ENCODE measurements around the gene PDE4A.

PDE4A gene

GRCh38 chr19:10514211-10515145 lies 94.1 kb downstream of the PDE4A start:
- DNase-seq (ENCODE audit: low spot score): peak; percentile 57
- in situ Hi-C loops (cut with MboI; ENCODE audit: low pct_unique_long_range_greater_than_20kb, low sequenced_read_pairs, unreplicated experiment): no loop called here
- TF ChIP-seq CTCF (IDR thresholded peaks at IDR 0.05; ENCODE audit: extremely low read depth, insufficient read depth, missing control alignments): no peak

- no peak for TF ChIP-seq CTCF (IDR thresholded peaks at IDR 0.05; ENCODE audit: extremely low read depth, insufficient read depth, missing control alignments)
- in situ Hi-C loops (cut with MboI; ENCODE audit: low pct_unique_long_range_greater_than_20kb, low sequenced_read_pairs, unreplicated experiment): no loop called here
- peak; percentile 22 for DNase-seq (ENCODE audit: low spot score)
Measured at GRCh38 chr19:10516064-10516385, 95.7 kb downstream of the PDE4A start.

GRCh38 chr19:10516671-10517286 lies 96.4 kb downstream of the PDE4A start:
- in situ Hi-C loops (cut with MboI; ENCODE audit: low pct_unique_long_range_greater_than_20kb, low sequenced_read_pairs, unreplicated experiment): no loop called here

GRCh38 chr19:10517361-10517759 lies 97.0 kb downstream of the PDE4A start, which contains the start of gene S1PR5:
S1PR5 (minus strand) TSS chr19:10517447; CDS start chr19:10515011, 2,436 bp downstream.
- peak; percentile 34 for DNase-seq (ENCODE audit: low spot score)
- no peak for TF ChIP-seq CTCF (IDR thresholded peaks at IDR 0.05; ENCODE audit: extremely low read depth, insufficient read depth, missing control alignments)
- in situ Hi-C loops (cut with MboI; ENCODE audit: low pct_unique_long_range_greater_than_20kb, low sequenced_read_pairs, unreplicated experiment): no loop called here

More at GRCh38 chr19:10516671-10517286, 96.4 kb downstream of the PDE4A start:
- peak; percentile 29 for DNase-seq (ENCODE audit: low spot score)
- no peak for TF ChIP-seq CTCF (IDR thresholded peaks at IDR 0.05; ENCODE audit: extremely low read depth, insufficient read depth, missing control alignments)

- no peak for TF ChIP-seq CTCF (IDR thresholded peaks at IDR 0.05; ENCODE audit: extremely low read depth, insufficient read depth, missing control alignments)
- DNase-seq (ENCODE audit: low spot score): peak; percentile 36
- in situ Hi-C loops (cut with MboI; ENCODE audit: low pct_unique_long_range_greater_than_20kb, low sequenced_read_pairs, unreplicated experiment): no loop called here
Measured at GRCh38 chr19:10517760-10518443, 97.6 kb downstream of the PDE4A start.
